ENCODE data around the gene CAPN8.

CAPN8 gene

DNA sequence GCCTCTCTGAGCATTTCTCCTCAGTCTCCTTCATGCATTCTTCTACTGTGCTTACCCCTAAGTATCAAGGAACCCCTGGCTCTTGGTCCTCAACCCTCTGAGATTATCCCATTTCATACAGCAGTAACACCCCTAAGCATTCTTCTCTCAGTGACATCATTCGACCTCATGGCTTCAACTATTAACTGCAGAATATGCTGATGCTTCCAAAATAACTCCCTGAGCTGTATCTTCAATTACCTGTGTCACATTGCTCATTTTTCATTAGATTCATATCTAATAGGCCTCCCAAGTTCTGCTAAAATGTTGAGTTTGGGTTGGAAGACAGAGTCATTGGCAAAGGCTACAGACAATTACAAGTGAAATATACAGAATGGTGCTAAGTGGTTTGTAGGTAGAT lies 7.5 kb downstream of the CAPN8 start:
- in situ Hi-C loops (cut with MboI; ENCODE audit: low sequenced_read_pairs): no loop called here

DNA sequence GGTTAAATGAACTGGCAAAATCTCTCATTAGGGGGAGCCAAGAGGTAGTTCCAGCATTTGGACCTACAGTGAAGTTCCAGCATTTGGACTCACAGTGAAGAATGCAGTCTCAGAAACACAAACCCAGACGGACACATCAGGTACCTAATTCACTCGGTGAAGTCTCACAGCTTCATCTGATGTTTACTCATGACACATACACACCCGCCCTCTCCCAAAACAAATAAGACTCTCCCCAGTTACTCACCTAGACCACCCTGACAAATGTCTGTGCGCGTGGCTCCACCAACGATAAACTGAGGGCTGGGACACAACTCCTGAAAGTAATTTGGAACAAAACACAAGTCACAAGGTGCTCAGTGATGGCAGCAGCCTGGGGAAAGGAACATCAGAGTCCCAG lies 11.4 kb downstream of the CAPN8 start:
- in situ Hi-C loops (cut with MboI; ENCODE audit: low sequenced_read_pairs): no loop called here

DNA sequence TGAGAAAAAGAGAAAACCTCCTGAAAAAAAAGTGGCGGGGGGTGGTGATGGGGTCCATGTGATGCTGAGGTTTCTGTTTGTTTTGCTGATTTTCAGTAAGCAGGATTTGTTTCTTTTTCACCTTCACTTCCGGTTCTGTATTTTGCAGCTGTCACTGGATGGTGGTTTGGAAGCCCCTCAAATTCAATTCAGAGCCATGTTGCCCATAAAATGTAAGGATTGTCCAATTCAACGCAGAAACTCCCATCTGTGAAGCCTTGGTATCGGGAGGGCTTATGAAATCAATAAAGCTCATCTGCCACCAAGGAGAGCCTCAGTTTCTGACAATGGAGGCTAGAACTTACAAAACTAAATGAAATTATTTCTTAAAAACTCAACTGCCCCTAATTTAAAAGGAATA lies 12.1 kb downstream of the CAPN8 start:
- in situ Hi-C loops (cut with MboI; ENCODE audit: low sequenced_read_pairs): no loop called here

DNA sequence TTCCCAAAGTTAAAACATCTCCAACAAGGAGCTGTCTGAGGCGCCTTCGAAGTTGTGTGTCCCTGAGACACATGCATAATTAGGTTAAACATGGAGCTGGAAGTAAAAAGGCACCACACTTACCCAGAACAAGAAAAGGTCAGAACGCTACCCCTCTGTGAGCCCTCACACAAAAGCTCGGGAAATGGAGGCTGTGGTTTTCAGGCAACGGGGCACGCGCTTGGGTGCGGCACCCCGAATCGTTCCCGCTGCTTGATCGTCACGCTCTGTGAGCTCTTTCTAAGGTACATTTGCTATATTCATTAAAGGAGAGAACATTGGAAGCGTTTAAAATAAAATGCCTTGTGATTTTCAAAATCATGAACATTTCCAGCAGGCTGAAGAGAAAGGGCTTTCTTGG lies 12.5 kb downstream of the CAPN8 start:
- in situ Hi-C loops (cut with MboI; ENCODE audit: low sequenced_read_pairs): no loop called here

DNA sequence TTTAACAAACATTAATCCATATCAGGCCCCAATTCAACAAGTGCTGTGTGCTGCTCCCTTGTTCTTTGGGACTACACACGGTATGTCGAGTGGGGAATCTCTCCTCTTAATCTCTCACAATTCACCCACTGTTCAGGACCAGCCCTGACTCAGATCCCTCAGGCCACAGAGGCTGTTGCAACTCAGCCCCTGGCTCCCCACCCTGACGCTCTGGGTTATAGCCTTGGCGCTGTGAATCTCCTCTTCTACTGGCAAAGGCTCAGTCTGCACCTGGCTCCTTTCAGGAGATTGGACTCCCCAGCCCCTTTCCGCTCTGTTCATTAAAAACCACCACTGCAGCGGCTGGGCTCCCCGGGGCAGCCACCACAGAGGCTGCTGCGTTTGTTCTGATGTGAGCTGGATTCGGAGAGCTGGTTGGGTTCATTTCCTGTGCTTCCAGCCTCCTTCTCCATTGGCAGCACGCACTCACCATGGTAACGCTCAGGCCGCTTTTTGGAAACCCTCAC lies 13.0 kb downstream of the CAPN8 start:
- in situ Hi-C loops (cut with MboI; ENCODE audit: low sequenced_read_pairs): no loop called here

DNA sequence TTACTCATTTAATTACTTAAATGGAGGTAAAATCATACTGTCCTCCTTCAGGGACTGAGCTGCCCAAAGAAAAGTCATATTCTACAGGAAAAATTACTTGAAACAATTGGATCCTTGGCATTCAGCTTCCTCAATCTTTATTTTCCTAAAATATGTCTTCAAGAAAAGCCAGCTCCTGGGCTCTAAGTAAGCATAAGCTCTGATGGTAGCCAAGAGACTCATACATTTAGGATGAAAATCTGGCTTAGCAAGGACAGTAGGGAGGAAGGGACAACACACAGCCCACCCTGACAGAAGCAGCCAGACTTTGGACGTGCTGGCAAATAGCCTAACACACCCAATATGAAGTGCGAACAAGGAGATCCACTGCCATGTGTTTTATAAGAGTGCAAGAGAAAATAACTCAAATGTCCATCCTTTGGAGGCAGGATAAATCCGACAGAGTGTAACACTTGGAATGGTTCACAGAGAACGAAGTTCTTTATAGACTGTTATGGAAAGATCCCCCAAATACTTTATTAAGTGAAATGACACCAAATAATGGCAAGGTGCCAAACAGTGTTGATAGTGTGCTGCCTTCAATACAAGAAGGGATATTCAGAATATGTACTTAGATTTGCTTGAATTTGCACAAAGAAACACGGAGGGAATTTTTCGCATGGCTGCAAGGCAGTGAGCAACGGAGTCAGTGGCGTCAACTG lies 14.1 kb downstream of the CAPN8 start:
- in situ Hi-C loops (cut with MboI; ENCODE audit: low sequenced_read_pairs): no loop called here

DNA sequence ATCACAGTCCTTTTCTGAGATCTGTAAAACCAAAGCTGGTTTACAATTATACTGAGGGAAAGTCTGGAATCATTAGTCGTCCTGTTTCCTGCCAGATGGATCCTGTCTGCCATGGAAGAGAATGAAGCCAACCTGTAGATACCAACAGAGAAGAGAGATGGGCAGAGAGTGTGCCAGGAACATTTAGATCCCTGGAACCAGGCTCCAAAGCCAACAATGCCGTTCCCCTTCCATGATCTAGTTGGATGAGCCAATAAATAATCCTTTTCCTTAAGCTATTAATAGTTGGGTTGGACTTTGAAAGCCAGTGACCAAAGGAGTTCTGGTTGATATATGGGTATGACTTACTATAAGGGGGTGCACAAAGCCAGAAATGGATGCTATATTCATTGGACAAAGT lies 15.0 kb downstream of the CAPN8 start:
- in situ Hi-C loops (cut with MboI; ENCODE audit: low sequenced_read_pairs): no loop called here

DNA sequence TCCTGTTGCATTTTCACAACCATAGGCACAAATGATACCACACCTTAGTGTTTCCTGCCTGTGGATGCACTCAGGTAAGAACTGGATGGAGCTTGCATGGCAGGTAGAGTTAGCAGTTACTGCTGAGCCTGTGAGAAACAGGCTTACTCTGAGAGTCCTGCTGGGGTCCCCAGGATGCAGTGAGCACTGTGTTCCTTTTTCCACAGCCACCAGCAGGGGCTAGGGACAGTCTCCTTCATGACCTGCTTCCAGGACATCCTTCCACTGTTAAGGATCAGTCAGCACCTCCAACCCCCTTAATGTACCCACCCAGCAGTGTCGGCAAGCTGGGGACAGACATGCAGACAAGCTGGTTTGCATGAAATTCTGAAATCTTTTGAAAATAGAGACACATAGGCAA lies 16.3 kb downstream of the CAPN8 start:
- in situ Hi-C loops (cut with MboI; ENCODE audit: low sequenced_read_pairs): no loop called here

DNA sequence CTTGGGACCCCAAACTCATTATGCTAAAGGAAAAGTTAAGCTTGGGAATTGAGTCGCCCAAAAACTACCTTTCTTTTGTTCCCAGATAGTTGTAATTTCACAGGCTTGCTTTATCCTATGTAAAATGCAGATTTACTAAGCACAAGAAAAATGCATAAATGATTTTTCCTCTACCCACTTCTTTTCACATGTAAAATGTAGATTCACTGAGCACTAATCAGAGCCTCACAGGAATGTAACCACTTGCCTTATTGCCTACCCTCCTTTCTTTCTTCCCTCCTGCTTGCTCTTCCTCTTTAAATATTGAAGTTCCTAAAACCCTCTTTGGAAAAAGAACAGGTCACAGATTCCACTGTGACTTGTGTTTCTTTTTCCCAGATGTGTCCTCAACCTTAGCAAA lies 18.3 kb downstream of the CAPN8 start:
- in situ Hi-C loops (cut with MboI; ENCODE audit: low sequenced_read_pairs): no loop called here

DNA sequence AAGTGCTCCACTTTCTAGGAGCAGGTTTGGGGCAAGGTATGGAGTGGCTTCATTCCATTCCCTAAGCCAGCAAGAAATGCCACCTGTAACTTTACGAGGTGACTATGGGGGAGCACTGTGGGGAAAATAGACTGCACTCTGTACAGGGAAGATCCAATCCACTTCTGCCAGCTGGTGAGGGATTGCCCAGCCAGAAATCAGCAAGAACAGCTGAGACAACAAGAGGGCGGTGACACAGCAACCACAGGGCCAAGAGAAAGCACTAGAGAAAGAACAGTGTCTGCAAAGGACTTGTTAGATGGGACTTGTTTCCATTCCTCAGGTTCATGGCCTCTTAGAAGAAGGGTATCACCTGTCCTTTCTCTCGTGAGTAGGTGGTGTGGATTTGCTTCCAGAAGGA lies 19.6 kb downstream of the CAPN8 start:
- in situ Hi-C loops (cut with MboI; ENCODE audit: low sequenced_read_pairs): no loop called here

DNA sequence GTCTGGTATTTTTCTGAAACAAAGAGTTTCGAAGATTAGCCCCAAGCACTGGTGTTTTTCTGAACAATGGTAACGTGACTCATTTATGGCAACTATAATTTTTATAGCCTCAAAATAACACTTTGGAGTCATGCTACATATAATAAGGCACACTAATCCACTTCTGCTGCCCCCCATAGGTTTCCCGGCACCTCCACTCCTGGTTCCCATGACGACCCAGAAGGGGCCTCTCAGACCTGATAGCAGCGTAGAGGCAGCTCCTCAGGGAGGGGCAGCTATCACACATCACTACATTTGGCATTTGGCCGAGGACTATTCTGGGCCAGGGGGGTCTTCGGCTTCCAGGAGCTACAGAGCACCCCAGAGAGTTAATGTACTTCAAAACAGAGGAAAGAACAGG lies 23.3 kb downstream of the CAPN8 start:
- in situ Hi-C loops (cut with MboI; ENCODE audit: low sequenced_read_pairs): no loop called here

DNA sequence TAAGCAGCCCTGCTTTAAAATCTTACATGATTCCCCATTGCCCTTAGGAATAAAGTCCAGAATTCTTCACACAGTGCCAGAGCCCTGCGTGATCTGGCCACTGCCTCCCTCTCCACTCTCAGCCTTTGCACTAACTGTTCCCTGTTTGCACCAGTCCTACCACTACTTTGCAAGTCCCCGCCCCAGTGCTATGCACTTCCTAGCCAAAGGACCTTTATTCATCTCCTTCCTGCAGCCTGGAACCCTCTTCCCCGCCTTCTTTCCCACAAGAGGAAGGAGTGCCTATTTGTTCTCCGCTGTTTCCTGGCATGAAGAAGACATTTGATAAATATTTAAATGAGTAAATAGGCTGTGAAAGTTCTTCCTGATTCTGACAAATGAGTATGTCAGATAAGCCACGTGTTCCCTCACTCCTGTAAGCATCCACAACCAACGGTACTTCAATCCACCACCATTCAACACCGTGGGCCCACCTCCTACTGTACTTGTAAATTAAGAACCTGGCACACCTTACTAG lies 23.9 kb downstream of the CAPN8 start:
- in situ Hi-C loops (cut with MboI; ENCODE audit: low sequenced_read_pairs): no loop called here

DNA sequence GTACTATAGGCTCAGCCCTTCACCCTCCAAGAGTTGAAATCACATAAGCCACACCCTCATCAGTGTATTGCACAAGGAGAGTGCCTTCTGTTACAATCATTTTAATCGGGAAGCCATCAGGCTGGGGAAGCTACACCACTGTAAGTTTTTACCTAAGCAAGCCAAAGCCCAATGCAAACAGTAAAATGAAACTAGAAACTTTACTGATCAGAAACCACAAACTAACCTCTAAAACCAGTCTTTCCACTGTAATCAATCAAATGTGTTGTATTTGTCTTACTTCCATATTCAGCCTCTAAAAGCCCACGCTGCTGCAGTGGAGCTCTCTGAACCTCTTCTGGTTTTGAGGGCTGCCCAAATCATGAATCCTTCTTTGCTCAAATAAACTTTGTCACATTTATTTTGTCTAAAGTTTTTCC lies 26.2 kb downstream of the CAPN8 start:
- in situ Hi-C loops (cut with MboI; ENCODE audit: low sequenced_read_pairs): no loop called here

DNA sequence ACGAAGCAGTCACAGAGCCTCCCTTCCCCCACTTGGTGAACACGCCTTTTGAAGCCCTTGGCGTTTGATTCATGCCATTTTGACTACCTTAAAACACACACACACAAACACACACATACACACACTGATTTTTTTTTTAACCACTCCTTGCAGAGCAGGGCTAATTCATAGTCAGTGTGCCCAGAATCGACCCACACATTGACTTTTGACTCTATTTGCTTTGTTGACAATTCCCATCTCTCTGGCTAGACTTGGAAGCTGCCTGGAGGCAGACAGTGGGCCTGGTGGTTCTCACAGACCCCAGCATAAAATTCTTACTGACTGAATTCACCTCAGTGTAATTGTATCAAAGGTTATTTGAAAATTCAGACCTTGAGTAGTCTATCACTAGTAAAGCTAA lies 30.3 kb downstream of the CAPN8 start:
- in situ Hi-C loops (cut with MboI; ENCODE audit: low sequenced_read_pairs): no loop called here

DNA sequence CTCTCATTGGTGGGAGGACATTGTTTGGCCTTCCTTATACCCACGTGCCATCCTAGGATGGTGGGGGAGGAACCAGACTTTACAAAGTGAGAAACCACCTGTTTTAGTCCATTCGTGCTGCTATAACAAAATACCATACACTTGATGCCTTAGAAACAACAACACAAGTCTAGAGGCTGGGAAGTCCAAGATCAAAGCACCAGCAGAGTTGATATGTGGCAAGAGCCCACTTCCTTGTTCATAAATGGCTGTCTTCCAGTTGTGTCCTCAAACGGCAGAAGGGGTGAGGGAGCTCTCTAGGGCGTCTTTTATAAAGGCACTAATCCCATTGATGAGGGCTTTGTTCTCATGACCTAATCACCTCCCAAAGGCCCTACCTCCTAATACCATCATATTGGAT lies 31.1 kb downstream of the CAPN8 start:
- in situ Hi-C loops (cut with MboI; ENCODE audit: low sequenced_read_pairs): no loop called here

DNA sequence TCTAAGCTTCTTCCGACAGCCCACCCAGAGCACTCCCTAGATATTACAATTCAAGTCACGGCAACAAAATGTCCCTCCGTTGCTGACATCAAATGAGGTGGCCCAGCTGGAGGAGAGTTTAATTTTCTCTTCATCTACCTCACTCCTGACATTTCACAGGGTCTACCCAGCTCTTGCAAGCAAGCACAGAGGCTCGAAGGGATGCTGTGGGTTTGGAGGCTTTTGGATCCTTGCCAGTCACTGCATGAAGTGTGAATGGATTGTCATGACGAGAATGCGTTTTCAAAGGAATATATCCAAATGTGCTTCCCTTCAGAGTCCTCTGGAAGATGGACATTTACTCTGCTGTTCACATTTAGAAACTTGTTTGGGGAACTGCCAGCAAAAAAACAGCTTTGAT lies 33.5 kb downstream of the CAPN8 start:
- in situ Hi-C loops (cut with MboI; ENCODE audit: low sequenced_read_pairs): no loop called here

DNA sequence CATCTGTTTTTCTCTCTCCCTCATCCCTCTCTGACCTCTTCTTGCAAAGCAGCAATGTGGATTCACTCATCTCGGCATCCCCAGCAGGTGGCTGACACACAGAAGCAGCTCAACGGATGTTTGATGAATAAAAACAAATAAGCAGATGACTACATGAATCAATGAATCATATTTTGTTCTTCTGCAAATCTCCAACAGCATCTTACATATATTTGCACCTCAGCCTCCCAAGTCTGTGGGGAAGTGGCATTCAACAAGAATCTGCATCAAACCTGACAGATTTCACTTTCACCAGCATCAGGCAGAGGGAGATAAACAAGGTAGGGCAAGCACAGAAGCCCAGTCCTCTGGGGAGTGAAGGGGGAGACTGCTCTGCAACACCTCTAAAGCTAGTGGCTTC lies 34.0 kb downstream of the CAPN8 start:
- in situ Hi-C loops (cut with MboI; ENCODE audit: low sequenced_read_pairs): no loop called here

DNA sequence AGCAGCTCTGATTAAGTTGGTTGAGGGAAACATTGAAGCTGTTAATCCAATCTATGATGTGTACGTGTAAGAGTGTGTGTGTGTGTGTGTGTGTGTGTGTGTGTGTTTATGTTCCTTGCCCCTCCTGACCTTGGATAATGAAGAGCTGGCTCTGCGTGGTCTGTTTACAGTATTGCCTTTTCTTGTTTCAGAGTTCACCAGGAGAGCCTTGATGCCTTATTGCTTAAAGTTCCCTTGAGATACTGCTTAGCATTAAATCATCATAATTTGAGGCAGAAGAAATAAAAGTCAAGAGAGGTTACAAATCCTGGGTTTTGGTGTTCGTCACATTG lies 36.4 kb downstream of the CAPN8 start:
- in situ Hi-C loops (cut with MboI; ENCODE audit: low sequenced_read_pairs): no loop called here

DNA sequence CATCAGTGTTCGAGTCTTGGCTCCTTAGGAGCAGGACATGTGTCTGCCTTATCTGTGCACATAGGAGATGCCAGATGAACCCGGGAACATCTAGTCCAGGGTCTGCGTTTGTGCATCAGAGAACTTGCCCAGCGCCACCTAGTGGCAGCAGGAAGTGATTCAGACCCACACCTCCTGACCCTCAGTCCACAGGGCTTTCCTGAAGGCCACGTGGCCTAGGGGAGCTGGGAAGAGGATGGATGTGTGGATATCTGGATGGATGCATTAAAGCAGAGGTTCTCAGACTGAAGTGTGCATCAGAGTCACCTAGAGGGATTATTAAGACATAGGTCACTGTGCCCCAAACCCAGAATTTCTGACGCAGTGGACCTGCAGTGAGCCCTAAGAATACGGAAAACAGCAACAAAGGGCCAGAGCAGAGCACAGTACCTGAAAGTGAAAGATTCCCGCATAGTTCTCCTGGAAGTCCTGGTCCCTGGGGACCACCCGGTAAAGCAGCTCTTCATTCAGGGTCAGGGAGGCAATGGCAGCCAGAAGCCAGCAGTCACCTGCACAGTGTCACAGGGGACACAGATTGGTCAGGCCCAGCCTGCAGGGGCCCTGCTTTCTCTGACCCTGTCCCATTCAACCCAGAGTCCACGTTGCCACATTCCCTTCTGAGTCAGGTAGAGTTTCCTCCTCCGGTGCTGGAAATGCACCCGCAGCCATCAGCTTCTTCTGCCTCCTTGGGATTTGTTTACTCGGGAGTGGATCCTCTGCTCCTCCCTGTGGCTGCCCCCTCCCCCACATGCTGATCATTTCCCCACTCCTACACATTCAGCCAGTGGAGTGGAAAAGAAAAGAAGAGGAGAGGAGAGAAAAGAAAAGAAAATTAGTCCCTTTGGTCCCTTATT lies 37.0 kb downstream of the CAPN8 start:
- in situ Hi-C loops (cut with MboI; ENCODE audit: low sequenced_read_pairs): no loop called here

DNA sequence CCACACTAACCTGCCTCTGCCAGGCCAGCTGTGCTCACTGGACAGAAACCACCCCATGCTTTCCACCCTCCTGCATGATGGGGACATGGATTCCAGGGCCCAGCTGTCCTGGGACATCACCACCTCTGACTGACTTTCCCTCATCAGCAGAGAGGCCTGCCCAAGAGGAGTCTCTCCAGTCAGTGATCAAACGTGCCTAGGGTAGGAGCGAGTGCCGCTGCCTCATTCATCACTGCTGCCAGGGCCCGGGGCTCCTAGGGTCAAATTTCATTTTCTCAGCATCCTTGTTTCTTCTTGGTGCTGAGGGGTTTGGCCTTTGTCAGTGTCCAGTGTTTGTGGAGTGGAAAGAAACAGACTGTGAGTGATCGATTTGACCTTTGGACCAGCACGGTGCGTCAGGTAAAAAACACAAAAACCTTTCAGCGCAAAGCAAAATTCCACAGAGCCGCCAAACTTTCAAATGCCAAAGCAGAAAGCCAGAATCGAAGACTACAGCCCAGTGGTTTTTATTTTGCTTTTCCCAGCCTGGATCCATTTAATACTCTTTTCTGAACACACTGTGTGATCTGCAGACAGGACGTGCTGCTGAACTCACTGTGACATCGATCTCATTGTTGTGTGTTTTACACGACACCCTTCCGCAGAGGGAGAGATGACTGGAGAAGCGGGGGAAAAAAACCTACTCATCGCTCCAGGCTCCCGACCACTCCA lies 43.2 kb downstream of the CAPN8 start:
- in situ Hi-C loops (cut with MboI; ENCODE audit: low sequenced_read_pairs): no loop called here

DNA sequence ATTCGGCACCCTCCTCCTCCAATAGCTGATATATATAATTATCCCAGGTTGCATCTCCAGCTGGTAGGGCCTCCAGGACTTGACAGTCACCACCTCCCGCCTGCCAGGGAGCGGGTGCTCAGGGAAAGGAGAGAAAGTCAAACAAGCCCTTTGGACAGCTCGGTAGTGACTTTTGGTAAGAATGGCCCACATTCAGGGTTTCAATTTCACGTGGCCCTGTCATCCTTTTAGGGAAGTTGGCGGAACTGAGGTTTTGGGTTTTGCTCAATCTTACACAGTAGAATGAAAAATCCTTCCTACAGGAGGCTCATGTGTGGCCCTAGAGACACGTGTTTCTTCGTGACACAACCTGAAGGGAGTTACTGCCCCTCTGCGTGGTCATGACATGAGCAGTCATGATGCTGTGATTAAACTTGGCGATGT lies 44.2 kb downstream of the CAPN8 start:
- in situ Hi-C loops (cut with MboI; ENCODE audit: low sequenced_read_pairs): no loop called here
